Measurements from ENCODE around the gene ANXA6. TPM values are rescaled to one million over a fixed set of nuclear protein-coding genes. Genes with fewer than 3 reads are reported as not detected.

The ANXA6 gene
- total RNA-seq, 6 experiments from 2014 or later, result 507 to 578 (median 546) TPM

GRCh38 chr5:151139646-151140045, 17.9 kb downstream of the ANXA6 start:
- TF ChIP-seq CTCF (IDR thresholded peaks at IDR 0.05), result no peak
- Mint-ChIP-seq H3K9me3 (no peaks in the 10 kb centered on the region), H3K4me1 (ENCODE audit: low read depth) (peaks cover 40% of the 10 kb centered on the region), H3K27ac (no peak overlapping the region), H3K27me3 (ENCODE audit: insufficient read depth) (no peaks in the 10 kb centered on the region; the same call in 1 of the 2 replicates), H3K36me3 (ENCODE audit: low read depth) (peaks cover 63% of the 10 kb centered on the region), H3K4me3 (no peak overlapping the region)
- no peak for DNase-seq

- no peak for TF ChIP-seq CTCF (IDR thresholded peaks at IDR 0.05)
- Mint-ChIP-seq H3K9me3 (no peaks in the 10 kb centered on the region), H3K27ac (no peak overlapping the region), H3K27me3 (ENCODE audit: insufficient read depth) (no peaks in the 10 kb centered on the region; the same call in 1 of the 2 replicates), H3K4me1 (ENCODE audit: low read depth) (peaks cover 34% of the 10 kb centered on the region), H3K4me3 (no peak overlapping the region), H3K36me3 (ENCODE audit: low read depth) (peaks cover 63% of the 10 kb centered on the region)
- no peak for DNase-seq
These were observed 18.6 kb downstream of the ANXA6 start for GRCh38 chr5:151139015-151139414.

GRCh38 chr5:151138114-151138513, 19.5 kb downstream of the ANXA6 start:
- no peaks in the 10 kb centered on the region; the same call in 1 of the 2 replicates for H3K27me3 Mint-ChIP-seq (ENCODE audit: insufficient read depth)
- no peak for DNase-seq
- H3K4me3 Mint-ChIP-seq, result no peak overlapping the region
- H3K36me3 Mint-ChIP-seq (ENCODE audit: low read depth), result peaks cover 64% of the 10 kb centered on the region
- TF ChIP-seq CTCF (IDR thresholded peaks at IDR 0.05), result no peak
- peaks cover 25% of the 10 kb centered on the region for H3K4me1 Mint-ChIP-seq (ENCODE audit: low read depth)
- no peak overlapping the region for H3K27ac Mint-ChIP-seq
- H3K9me3 Mint-ChIP-seq, result no peaks in the 10 kb centered on the region

- no peak for TF ChIP-seq CTCF (IDR thresholded peaks at IDR 0.05)
- DNase-seq, result no peak
- Mint-ChIP-seq H3K27me3 (ENCODE audit: insufficient read depth) (no peaks in the 10 kb centered on the region; the same call in 1 of the 2 replicates), H3K36me3 (ENCODE audit: low read depth) (peaks cover 60% of the 10 kb centered on the region), H3K9me3 (no peaks in the 10 kb centered on the region), H3K27ac (no peak overlapping the region), H3K4me3 (no peak overlapping the region), H3K4me1 (ENCODE audit: low read depth) (peaks cover 16% of the 10 kb centered on the region)
These were observed 20.3 kb downstream of the ANXA6 start for GRCh38 chr5:151137067-151137825.

- DNase-seq, result no peak
- no peak overlapping the region for H3K27ac Mint-ChIP-seq
- no peaks in the 10 kb centered on the region for H3K4me1 Mint-ChIP-seq (ENCODE audit: low read depth)
- H3K27me3 Mint-ChIP-seq (ENCODE audit: insufficient read depth), result peaks cover 4% of the 10 kb centered on the region; the same call in 1 of the 2 replicates
- H3K4me3 Mint-ChIP-seq, result no peak overlapping the region
- H3K36me3 Mint-ChIP-seq (ENCODE audit: low read depth), result peaks cover 72% of the 10 kb centered on the region
- no peak for TF ChIP-seq CTCF (IDR thresholded peaks at IDR 0.05)
- no peaks in the 10 kb centered on the region for H3K9me3 Mint-ChIP-seq
These were observed 23.4 kb downstream of the ANXA6 start for GRCh38 chr5:151134228-151134627.
